ENCODE results near the gene KCNN2. TPM values are rescaled to one million over a fixed set of nuclear protein-coding genes. Genes with fewer than 3 reads are reported as not detected.

Gene KCNN2
- total RNA-seq, 2 experiments from 2014 or later = not detected

DNA sequence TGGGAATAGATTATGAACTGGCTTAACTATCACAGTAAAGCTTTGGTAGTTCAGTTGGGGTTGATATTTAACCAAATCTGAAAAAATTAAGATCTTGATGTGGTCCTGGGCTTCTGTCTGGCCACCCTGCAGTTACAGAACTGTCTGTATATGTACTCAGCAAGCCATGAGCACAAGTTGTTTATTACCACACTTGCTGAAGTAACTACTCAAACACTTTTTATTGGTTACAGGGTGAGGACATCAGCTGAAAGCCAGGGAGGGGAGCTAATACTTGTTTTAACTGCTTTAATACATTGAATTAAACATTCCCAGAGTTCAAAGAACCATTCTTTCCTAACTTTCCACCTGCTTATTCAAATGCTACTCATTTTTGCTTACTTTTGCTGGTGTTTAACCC lies 29.4 kb upstream of the KCNN2 start:
- H3K9me3 Mint-ChIP-seq = peaks cover 3% of the 10 kb centered on the region

DNA sequence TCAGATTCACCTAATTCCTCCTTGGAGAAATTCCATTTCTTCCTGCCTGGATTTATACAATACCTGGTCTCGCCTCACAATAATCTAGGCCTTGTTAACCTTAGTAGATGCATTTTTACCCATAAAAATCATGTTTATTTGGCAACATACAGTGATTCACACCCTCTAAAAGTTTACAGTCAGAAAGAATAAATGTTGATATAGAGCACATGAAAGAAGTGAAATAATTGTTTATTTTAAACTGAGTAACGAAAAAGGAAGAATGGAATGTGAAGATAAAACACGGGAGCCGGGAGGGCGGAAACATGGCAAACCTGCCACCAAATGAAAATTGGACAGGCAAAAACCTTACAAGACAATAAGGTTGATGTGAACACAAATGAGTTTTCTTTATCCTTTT lies 28.9 kb upstream of the KCNN2 start:
- no peaks in the 10 kb centered on the region for H3K36me3 Mint-ChIP-seq (ENCODE audit: low read depth)
- Histone ChIP-seq H3K4me1 (ENCODE audit: insufficient read depth, low read length) (no peaks in the 10 kb centered on the region), H3K36me3 (ENCODE audit: insufficient read depth, low read length) (no peaks in the 10 kb centered on the region), H3K27ac (ENCODE audit: low read depth in 1 of 2, low read length in 2 of 2) (no peak overlapping the region), H3K27me3 (ENCODE audit: control insufficient read depth in 1 of 2, insufficient read depth in 2 of 2, low read length in 2 of 2) (no peaks in the 10 kb centered on the region), H3K9me3 (ENCODE audit: control insufficient read depth in 1 of 2, insufficient read depth in 1 of 2, low read length in 2 of 2) (no peaks in the 10 kb centered on the region), H3K4me3 (ENCODE audit: low read length) (no peak overlapping the region)
- DNase-seq (no peak), ATAC-seq (ENCODE audit: poor library complexity) (no peak)
- H3K27me3 Mint-ChIP-seq = no peaks in the 10 kb centered on the region
- TF ChIP-seq, protein P1, sequence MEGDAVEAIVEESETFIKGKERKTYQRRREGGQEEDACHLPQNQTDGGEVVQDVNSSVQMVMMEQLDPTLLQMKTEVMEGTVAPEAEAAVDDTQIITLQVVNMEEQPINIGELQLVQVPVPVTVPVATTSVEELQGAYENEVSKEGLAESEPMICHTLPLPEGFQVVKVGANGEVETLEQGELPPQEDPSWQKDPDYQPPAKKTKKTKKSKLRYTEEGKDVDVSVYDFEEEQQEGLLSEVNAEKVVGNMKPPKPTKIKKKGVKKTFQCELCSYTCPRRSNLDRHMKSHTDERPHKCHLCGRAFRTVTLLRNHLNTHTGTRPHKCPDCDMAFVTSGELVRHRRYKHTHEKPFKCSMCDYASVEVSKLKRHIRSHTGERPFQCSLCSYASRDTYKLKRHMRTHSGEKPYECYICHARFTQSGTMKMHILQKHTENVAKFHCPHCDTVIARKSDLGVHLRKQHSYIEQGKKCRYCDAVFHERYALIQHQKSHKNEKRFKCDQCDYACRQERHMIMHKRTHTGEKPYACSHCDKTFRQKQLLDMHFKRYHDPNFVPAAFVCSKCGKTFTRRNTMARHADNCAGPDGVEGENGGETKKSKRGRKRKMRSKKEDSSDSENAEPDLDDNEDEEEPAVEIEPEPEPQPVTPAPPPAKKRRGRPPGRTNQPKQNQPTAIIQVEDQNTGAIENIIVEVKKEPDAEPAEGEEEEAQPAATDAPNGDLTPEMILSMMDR (IDR thresholded peaks at IDR 0.05) = no peak
- ChIA-PET CTCF (interaction anchor here (0.9 kb wide), 1 partner anchor 9 kb away, joined by 3 read pairs; no protein-coding TSS in a partner anchor), POLR2A (no interaction called here)
- peaks cover 3% of the 10 kb centered on the region for H3K9me3 Mint-ChIP-seq
- H3K4me3 Mint-ChIP-seq = no peak overlapping the region
- H3K27ac Mint-ChIP-seq = no peak overlapping the region
- H3K4me1 Mint-ChIP-seq (ENCODE audit: low read depth) = no peaks in the 10 kb centered on the region
- intact Hi-C loops (cut with DNase I, micrococcal nuclease) = no loop called here

More for the DNA sequence above, 29.4 kb upstream of the KCNN2 start:
- Histone ChIP-seq H3K27ac (ENCODE audit: low read depth in 1 of 2, low read length in 2 of 2) (no peak overlapping the region), H3K4me3 (ENCODE audit: low read length) (no peak overlapping the region), H3K27me3 (ENCODE audit: control insufficient read depth in 1 of 2, insufficient read depth in 2 of 2, low read length in 2 of 2) (no peaks in the 10 kb centered on the region), H3K36me3 (ENCODE audit: insufficient read depth, low read length) (no peaks in the 10 kb centered on the region), H3K4me1 (ENCODE audit: insufficient read depth, low read length) (no peaks in the 10 kb centered on the region), H3K9me3 (ENCODE audit: control insufficient read depth in 1 of 2, insufficient read depth in 1 of 2, low read length in 2 of 2) (no peaks in the 10 kb centered on the region)
- intact Hi-C loops (cut with DNase I, micrococcal nuclease) = no loop called here
- Mint-ChIP-seq H3K27me3 (no peaks in the 10 kb centered on the region), H3K36me3 (ENCODE audit: low read depth) (no peaks in the 10 kb centered on the region), H3K4me3 (no peak overlapping the region), H3K27ac (no peak overlapping the region), H3K4me1 (ENCODE audit: low read depth) (no peaks in the 10 kb centered on the region)
- CTCF ChIA-PET = interaction anchor here (0.9 kb wide), 1 partner anchor 9 kb away, joined by 3 read pairs; no protein-coding TSS in a partner anchor
- ATAC-seq (ENCODE audit: poor library complexity) = no peak
- TF ChIP-seq, protein P1 (IDR thresholded peaks at IDR 0.05) = no peak
- no peak for DNase-seq
- POLR2A ChIA-PET = no interaction called here

- H3K4me1 Mint-ChIP-seq (ENCODE audit: low read depth) = no peaks in the 10 kb centered on the region
- H3K9me3 Mint-ChIP-seq = peaks cover 3% of the 10 kb centered on the region
- H3K36me3 Mint-ChIP-seq (ENCODE audit: low read depth) = no peaks in the 10 kb centered on the region
- no peaks in the 10 kb centered on the region for H3K27me3 Mint-ChIP-seq
- H3K4me3 ChIP-seq (ENCODE audit: low read length) = no peak overlapping the region
- ATAC-seq (ENCODE audit: poor library complexity) (no peak), DNase-seq (no peak)
- no peak overlapping the region for H3K27ac ChIP-seq (ENCODE audit: low read depth in 1 of 2, low read length in 2 of 2)
- TF ChIP-seq, protein P1 (IDR thresholded peaks at IDR 0.05) = no peak
- no peak overlapping the region for H3K4me3 Mint-ChIP-seq
- H3K27ac Mint-ChIP-seq = no peak overlapping the region
- no peaks in the 10 kb centered on the region for H3K36me3 ChIP-seq (ENCODE audit: insufficient read depth, low read length)
- CTCF ChIA-PET = no interaction called here
- H3K27me3 ChIP-seq (ENCODE audit: control insufficient read depth in 1 of 2, insufficient read depth in 2 of 2, low read length in 2 of 2) = no peaks in the 10 kb centered on the region
- intact Hi-C loops (cut with DNase I, micrococcal nuclease) = no loop called here
- POLR2A ChIA-PET = no interaction called here
- no peaks in the 10 kb centered on the region for H3K4me1 ChIP-seq (ENCODE audit: insufficient read depth, low read length)
- no peaks in the 10 kb centered on the region for H3K9me3 ChIP-seq (ENCODE audit: control insufficient read depth in 1 of 2, insufficient read depth in 1 of 2, low read length in 2 of 2)
Measured at GRCh38 chr5:114335391-114335790, 26.5 kb upstream of the KCNN2 start.

All from CD4-positive, alpha-beta T cell (primary cell).